ENCODE measurements around the gene NQO2. TPM values are rescaled to one million over a fixed set of nuclear protein-coding genes. Genes with fewer than 3 reads are reported as not detected.

NQO2 gene
- total and polyA plus RNA-seq, 2 donors (not counting 1 experiment from before 2014, with no cell fraction given), result 6.2 to 21.5 TPM

DNA sequence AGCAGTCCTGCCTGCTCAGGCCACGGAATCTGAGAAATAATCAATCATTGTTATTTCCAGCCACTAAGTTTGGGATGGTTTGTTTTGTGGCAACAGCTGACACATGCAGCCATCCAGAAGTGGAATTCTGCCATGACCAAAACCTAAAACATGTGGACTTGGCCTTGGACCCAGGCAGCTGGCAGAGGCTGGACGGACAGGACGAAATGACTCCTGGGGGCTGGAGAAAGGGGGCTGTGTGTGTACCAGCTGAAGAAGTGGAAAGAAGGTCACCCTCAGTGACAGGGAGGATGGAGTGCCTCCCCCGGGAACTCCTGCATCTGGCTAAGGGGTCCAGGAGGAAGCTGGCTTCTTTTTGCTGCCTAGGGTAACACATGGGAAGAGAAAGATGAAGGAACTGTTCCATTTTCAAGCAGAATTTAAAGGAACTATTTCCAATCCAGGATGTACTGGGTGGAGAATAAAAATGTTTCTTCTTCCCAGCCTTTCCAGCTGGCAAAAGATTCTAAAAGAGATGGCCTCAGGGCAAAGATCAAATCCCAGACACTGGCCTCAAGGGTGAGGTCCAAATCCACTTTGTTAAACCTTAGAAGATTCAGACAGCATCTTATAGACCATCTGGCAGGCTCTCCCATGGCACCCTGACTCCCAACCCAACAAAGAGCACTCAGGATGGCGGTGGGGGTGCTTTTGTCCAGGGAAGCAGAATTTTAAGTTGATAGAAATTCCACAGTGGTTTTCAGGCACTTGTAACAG lies 42.6 kb upstream of the NQO2 start:
- Histone ChIP-seq H3K36me3 (replicated peaks in 1 of 2; ENCODE audit: control extremely low read depth in 1 of 2, control insufficient read depth in 1 of 2, extremely low read depth in 1 of 2, insufficient read depth in 2 of 2, low read length in 1 of 2) (peaks cover 0 to 12% of the 10 kb centered on the region in 2 experiments), H3K27ac (ENCODE audit: low read length in 2 of 2) (no peak overlapping the region), H4K20me1 (ENCODE audit: control insufficient read depth, insufficient read depth, low read length, poor library complexity, severe bottlenecking) (no peaks in the 10 kb centered on the region), H2AFZ (ENCODE audit: insufficient read depth, low read depth, low read length, poor library complexity, severe bottlenecking) (no peak overlapping the region), H3K27me3 (replicated peaks in 1 of 4; ENCODE audit: control extremely low read depth in 1 of 4, control insufficient read depth in 3 of 4, insufficient read depth in 4 of 4, low read length in 3 of 4) (no peaks in the 10 kb centered on the region), H3K4me3 (ENCODE audit: control extremely low read depth in 1 of 5, extremely low read depth in 1 of 5, insufficient read depth in 1 of 5, low read depth in 2 of 5, low read length in 4 of 5) (no peak overlapping the region), H3K9ac (ENCODE audit: low read length) (no peak overlapping the region), H3K4me1 (ENCODE audit: control insufficient read depth in 2 of 2, insufficient read depth in 2 of 2, low read length in 2 of 2) (peaks cover 3 to 10% of the 10 kb centered on the region in 2 donors), H3K4me2 (replicated peaks; ENCODE audit: low read depth, low read length, poor library complexity, severe bottlenecking) (no peak overlapping the region), H3K79me2 (ENCODE audit: control insufficient read depth, insufficient read depth, low read length) (no peaks in the 10 kb centered on the region), H3K9me3 (ENCODE audit: control extremely low read depth in 1 of 3, control insufficient read depth in 2 of 3, insufficient read depth in 1 of 3, low read length in 2 of 3) (no peaks in the 10 kb centered on the region)
- Mint-ChIP-seq H3K9me3 (ENCODE audit: insufficient read depth) (no peaks in the 10 kb centered on the region), H3K27me3 (no peaks in the 10 kb centered on the region), H3K4me3 (no peak overlapping the region), H3K27ac (no peak overlapping the region), H3K4me1 (peaks cover 18% of the 10 kb centered on the region)
- ATAC-seq (ENCODE audit: low read depth) (no peak), DNase-seq (no peak)
- CTCF ChIA-PET, result interaction anchor here (1.0 to 1.7 kb wide), 2 partner anchors 26 to 31 kb away, joined by 3 to 5 read pairs; no protein-coding TSS in a partner anchor
- WGBS (ENCODE audit: insufficient coverage), result 88% methylated on average over 5 of the region's 5 CpGs
- intact Hi-C loops (cut with micrococcal nuclease), result no loop called here
- TF ChIP-seq EZH2 (IDR thresholded peaks at IDR 0.05; ENCODE audit: borderline replicate concordance, insufficient read depth, low read depth, low read length, poor library complexity, severe bottlenecking) (no peak), CTCF (IDR thresholded peaks at IDR 0.05) (no peak)
- POLR2A ChIA-PET, result no interaction called here

DNA sequence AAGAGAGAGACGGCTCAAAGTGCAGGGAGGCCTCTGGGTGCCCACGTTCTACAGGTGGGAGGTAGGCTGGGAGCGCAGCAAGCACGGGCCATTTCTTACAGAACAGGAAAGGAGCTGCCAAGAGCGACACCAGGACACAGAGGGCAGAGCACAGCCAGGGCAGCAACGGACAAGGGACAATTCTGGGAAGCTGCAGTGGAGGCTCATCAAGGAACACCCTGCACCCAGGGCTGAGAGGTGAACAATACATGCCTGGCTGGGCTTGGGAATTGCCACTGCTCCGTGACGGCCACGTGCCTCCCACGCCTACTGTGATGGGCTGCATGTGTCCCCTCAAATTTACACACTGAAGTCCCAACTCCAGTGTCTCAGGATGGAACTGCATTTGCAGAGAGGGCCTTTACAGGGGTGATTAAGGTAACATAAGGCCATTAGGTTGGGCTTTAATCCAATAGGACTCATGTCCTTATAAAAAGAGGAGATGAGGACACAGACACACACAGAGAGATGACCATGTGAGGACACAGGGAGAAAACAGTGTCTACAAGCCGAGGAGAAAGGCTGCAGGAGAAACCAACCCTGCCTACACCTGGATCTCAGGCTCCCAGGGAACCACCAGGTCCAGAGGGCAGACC lies 41.9 kb upstream of the NQO2 start:
- no peak for ATAC-seq (ENCODE audit: low read depth)
- Histone ChIP-seq H3K9ac (ENCODE audit: low read length) (no peak overlapping the region), H3K4me3 (ENCODE audit: control extremely low read depth in 1 of 5, extremely low read depth in 1 of 5, insufficient read depth in 1 of 5, low read depth in 2 of 5, low read length in 4 of 5) (no peak overlapping the region), H2AFZ (ENCODE audit: insufficient read depth, low read depth, low read length, poor library complexity, severe bottlenecking) (peak overlapping the region; percentile 53), H3K4me1 (ENCODE audit: control insufficient read depth in 2 of 2, insufficient read depth in 2 of 2, low read length in 2 of 2) (peaks cover 3 to 6% of the 10 kb centered on the region in 2 donors), H3K36me3 (replicated peaks in 1 of 2; ENCODE audit: control extremely low read depth in 1 of 2, control insufficient read depth in 1 of 2, extremely low read depth in 1 of 2, insufficient read depth in 2 of 2, low read length in 1 of 2) (peaks cover 0 to 7% of the 10 kb centered on the region in 2 experiments), H3K4me2 (replicated peaks; ENCODE audit: low read depth, low read length, poor library complexity, severe bottlenecking) (peak overlapping the region; percentile 40), H3K27ac (ENCODE audit: low read length in 2 of 2) (no peak overlapping the region), H3K79me2 (ENCODE audit: control insufficient read depth, insufficient read depth, low read length) (no peaks in the 10 kb centered on the region), H4K20me1 (ENCODE audit: control insufficient read depth, insufficient read depth, low read length, poor library complexity, severe bottlenecking) (no peaks in the 10 kb centered on the region), H3K9me3 (ENCODE audit: control extremely low read depth in 1 of 3, control insufficient read depth in 2 of 3, insufficient read depth in 1 of 3, low read length in 2 of 3) (no peaks in the 10 kb centered on the region), H3K27me3 (replicated peaks in 1 of 4; ENCODE audit: control extremely low read depth in 1 of 4, control insufficient read depth in 3 of 4, insufficient read depth in 4 of 4, low read length in 3 of 4) (no peaks in the 10 kb centered on the region)
- H3K4me1 Mint-ChIP-seq, result peaks cover 19% of the 10 kb centered on the region
- intact Hi-C loops (cut with micrococcal nuclease), result no loop called here
- 86% methylated on average over 8 of the region's 11 CpGs for WGBS (ENCODE audit: insufficient coverage)
- no peak overlapping the region for H3K27ac Mint-ChIP-seq
- no peak overlapping the region for H3K4me3 Mint-ChIP-seq
- POLR2A ChIA-PET, result no interaction called here
- CTCF ChIA-PET, result interaction anchor here (0.5 to 1.7 kb wide), 4 partner anchors 14 to 46 kb away, joined by 3 to 5 read pairs (median 4); no protein-coding TSS in a partner anchor
- TF ChIP-seq EZH2 (IDR thresholded peaks at IDR 0.05; ENCODE audit: borderline replicate concordance, insufficient read depth, low read depth, low read length, poor library complexity, severe bottlenecking) (no peak), CTCF (IDR thresholded peaks at IDR 0.05) (no peak)
- no peak for DNase-seq
- H3K27me3 Mint-ChIP-seq, result no peaks in the 10 kb centered on the region
- no peaks in the 10 kb centered on the region for H3K9me3 Mint-ChIP-seq (ENCODE audit: insufficient read depth)
